Cardiac muscle cell (in vitro differentiated cells and primary cell): ENCODE results near the gene SMYD2. TPM values are rescaled to one million over a fixed set of nuclear protein-coding genes. Genes with fewer than 3 reads are reported as not detected.

Source experiments
- DNase-seq, 2 donors: peaks; one replicate each; pipeline versions ENCODE4 v3.0.0 to v3.0.0-alpha.2; 2010 to 2017; ENCODE audit warnings: low read depth in 1 of 2, low spot score in 1 of 2
- H3K27ac ChIP-seq: fragments of 200-600 bp; sonication (generic); 2 replicates; pipeline ENCODE4 v1.5.1; 2016
- H3K27me3 ChIP-seq: fragments of 200-600 bp; sonication (generic); 2 replicates; pipeline ENCODE4 v1.6.0; 2016; ENCODE audit warnings: control low read depth
- H3K36me3 ChIP-seq: fragments of 200-600 bp; sonication (generic); 2 replicates; pipeline ENCODE4 v1.5.1; 2016; ENCODE audit warnings: control low read depth
- H3K4me1 ChIP-seq: fragments of 200-600 bp; sonication (generic); 2 replicates; pipeline ENCODE4 v1.8.1; 2017; ENCODE audit warnings: low read depth, mild to moderate bottlenecking, mixed run types
- H3K4me3 ChIP-seq: fragments of 200-600 bp; sonication (generic); 2 replicates; pipeline ENCODE4 v1.5.1; 2016; ENCODE audit warnings: mild to moderate bottlenecking
- H3K9me3 ChIP-seq: fragments of 200-600 bp; sonication (generic); 2 replicates; pipeline ENCODE4 v1.5.1; 2017; ENCODE audit warnings: low read depth, mild to moderate bottlenecking, control low read depth
- CTCF ChIP-seq: IDR thresholded peaks from 2 replicates; pipeline ENCODE4 v1.5.1; 2012; ENCODE audit warnings: low read depth, mild to moderate bottlenecking, low read length
- polyA plus RNA-seq: library from polyadenylated mRNA; unstranded; fragments of >200 nt; fragmentation: Nextera tagmentation; extraction: Ambion mirVana; gene quantifications from 2 replicates; pipeline ENCODE4 v1.2.1, GENCODE V29; 2016
- total RNA-seq: library from RNA; depleted of rRNA; stranded (reverse); fragments of >200 nt; gene quantifications from 2 replicates; pipeline ENCODE4 v1.2.3, GENCODE V29; 2016

Gene SMYD2
- total and polyA plus RNA-seq, 2 experiments from 2014 or later, result 41.8 to 65.7 TPM

GRCh38 chr1:214244252-214244651, 36.7 kb upstream of the SMYD2 start:
- Histone ChIP-seq H3K27ac (no peak overlapping the region), H3K36me3 (no peaks in the 10 kb centered on the region), H3K9me3 (no peaks in the 10 kb centered on the region), H3K4me3 (no peak overlapping the region), H3K4me1 (no peaks in the 10 kb centered on the region), H3K27me3 (peaks cover 4% of the 10 kb centered on the region)
- DNase-seq, result no peak
- no peak for TF ChIP-seq CTCF

GRCh38 chr1:214244841-214245240, 36.1 kb upstream of the SMYD2 start:
- no peak for TF ChIP-seq CTCF
- H3K27me3 ChIP-seq, result peaks cover 4% of the 10 kb centered on the region
- DNase-seq, result no peak
- no peak overlapping the region for H3K4me3 ChIP-seq
- no peaks in the 10 kb centered on the region for H3K4me1 ChIP-seq
- H3K27ac ChIP-seq, result no peak overlapping the region
- no peaks in the 10 kb centered on the region for H3K9me3 ChIP-seq
- H3K36me3 ChIP-seq, result no peaks in the 10 kb centered on the region

- Histone ChIP-seq H3K9me3 (no peaks in the 10 kb centered on the region), H3K36me3 (no peaks in the 10 kb centered on the region), H3K27ac (no peak overlapping the region), H3K4me1 (no peaks in the 10 kb centered on the region), H3K27me3 (peaks cover 6% of the 10 kb centered on the region), H3K4me3 (no peak overlapping the region)
- no peak for DNase-seq
- TF ChIP-seq CTCF, result no peak
Observed at GRCh38 chr1:214247501-214248041, 33.4 kb upstream of the SMYD2 start.

GRCh38 chr1:214248311-214249085, 32.5 kb upstream of the SMYD2 start:
- Histone ChIP-seq H3K27me3 (peaks cover 8% of the 10 kb centered on the region), H3K36me3 (no peaks in the 10 kb centered on the region), H3K4me3 (no peak overlapping the region), H3K9me3 (no peaks in the 10 kb centered on the region), H3K27ac (no peak overlapping the region), H3K4me1 (no peaks in the 10 kb centered on the region)
- TF ChIP-seq CTCF, result no peak
- no peak for DNase-seq

- Histone ChIP-seq H3K4me1 (no peaks in the 10 kb centered on the region), H3K27ac (no peak overlapping the region), H3K4me3 (no peak overlapping the region), H3K9me3 (no peaks in the 10 kb centered on the region), H3K27me3 (peaks cover 8% of the 10 kb centered on the region), H3K36me3 (no peaks in the 10 kb centered on the region)
- no peak for TF ChIP-seq CTCF
- no peak for DNase-seq
Observed at GRCh38 chr1:214249651-214250050, 31.3 kb upstream of the SMYD2 start.
